ENCODE results near the gene EXOC3L1. TPM values are rescaled to one million over a fixed set of nuclear protein-coding genes. Genes with fewer than 3 reads are reported as not detected.

Gene EXOC3L1
- total RNA-seq, 1 donor from 2014 or later: 0.45 TPM

DNA sequence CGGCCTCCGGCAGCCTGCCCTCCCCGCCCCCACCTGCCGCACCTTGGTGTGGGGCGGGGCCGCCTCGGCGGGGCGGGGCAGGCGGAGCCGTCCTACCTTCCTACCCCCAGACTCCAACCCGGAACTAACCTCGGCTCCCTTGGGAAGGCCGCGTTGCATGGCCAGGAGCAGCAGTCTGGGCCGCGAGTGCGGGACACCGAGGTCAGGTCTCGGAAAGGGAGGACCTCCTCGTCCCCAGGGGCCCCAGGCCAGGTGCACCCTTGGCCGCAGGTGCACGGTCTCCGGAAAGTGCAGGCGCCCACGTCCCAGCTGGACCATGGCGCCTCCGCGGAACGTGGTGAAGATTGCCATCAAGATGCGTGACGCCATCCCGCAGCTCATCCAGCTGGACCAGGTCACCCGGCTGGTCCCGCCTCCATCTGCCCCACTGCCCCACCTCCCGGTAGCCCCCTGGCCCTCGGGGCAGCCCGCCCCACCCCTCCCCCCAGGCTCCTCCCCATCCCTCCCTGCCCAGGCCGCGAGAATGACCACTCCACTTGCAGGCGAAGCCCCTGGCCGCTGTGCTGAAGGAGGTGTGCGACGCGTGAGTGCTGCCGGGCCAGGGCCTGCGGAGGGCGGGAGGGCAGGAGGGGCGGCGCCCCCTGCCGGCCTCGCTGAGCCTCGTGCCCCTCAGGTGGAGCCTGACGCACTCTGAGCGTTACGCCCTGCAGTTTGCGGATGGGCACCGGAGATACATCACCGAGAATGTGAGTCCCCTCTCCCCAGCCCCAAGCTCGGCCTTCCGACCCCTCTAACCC is 9.3 kb upstream of the EXOC3L1 start, which contains the start of gene ELMO3:
TSS of gene ELMO3 (plus strand) at position 121 of the 797 bp plus-strand sequence. CDS start at position 317, 196 bp downstream.
- no peak within 1 kb of the TSS for H3K4me2 ChIP-seq (ENCODE audit: low read length)
- FAIRE-seq (no peak), DNase-seq (ENCODE audit: low read depth) (no peak)
- H3K4me1 Mint-ChIP-seq (ENCODE audit: low read depth, unreplicated experiment): peaks cover 3% of the 10 kb centered on the region
- peaks cover under 1% of the 10 kb centered on the region for H3K4me1 ChIP-seq (ENCODE audit: insufficient read depth, low read length)
- no peak within 1 kb of the TSS for H3K4me3 ChIP-seq (ENCODE audit: insufficient read depth, low read depth, low read length)
- peaks cover 29% of the 10 kb centered on the region for H3K36me3 ChIP-seq (ENCODE audit: insufficient read depth, low read length)
- H2AFZ ChIP-seq (ENCODE audit: low read depth, low read length): no peak within 1 kb of the TSS
- peaks cover 18% of the 10 kb centered on the region for H3K36me3 Mint-ChIP-seq (ENCODE audit: low read depth, unreplicated experiment)
- TF ChIP-seq CTCF (IDR thresholded peaks at IDR 0.05; ENCODE audit: insufficient read depth, low read depth, low read length) (no peak), EZH2 (IDR thresholded peaks at IDR 0.05; ENCODE audit: insufficient read depth, low read length) (no peak)
- peak within 1 kb of the TSS; percentile 42 for H3K4me3 Mint-ChIP-seq (ENCODE audit: unreplicated experiment)
- no peak within 1 kb of the TSS for H3K27ac ChIP-seq (ENCODE audit: low read depth, low read length)
- peaks cover 18% of the 10 kb centered on the region for H3K79me2 ChIP-seq (ENCODE audit: insufficient read depth, low read length)
- no peaks in the 10 kb centered on the region for H3K9me3 Mint-ChIP-seq (ENCODE audit: unreplicated experiment)
- H4K20me1 ChIP-seq (ENCODE audit: insufficient read depth, low read length): peaks cover 47% of the 10 kb centered on the region
- no peaks in the 10 kb centered on the region for H3K27me3 Mint-ChIP-seq (ENCODE audit: low read depth, unreplicated experiment)
- H3K27me3 ChIP-seq (ENCODE audit: insufficient read depth, low read length): no peaks in the 10 kb centered on the region
- H3K9me3 ChIP-seq (ENCODE audit: insufficient read depth, low read depth, low read length): no peaks in the 10 kb centered on the region
- peak within 1 kb of the TSS; percentile 53 for H3K27ac Mint-ChIP-seq (ENCODE audit: unreplicated experiment)
- H3K9ac ChIP-seq (ENCODE audit: low read length): no peak within 1 kb of the TSS

GRCh38 chr16:67198238-67198734 is 8.3 kb upstream of the EXOC3L1 start:
- H3K4me3 Mint-ChIP-seq (ENCODE audit: unreplicated experiment): no peak overlapping the region
- H3K9me3 Mint-ChIP-seq (ENCODE audit: unreplicated experiment): no peaks in the 10 kb centered on the region

More at GRCh38 chr16:67198238-67198734, 8.3 kb upstream of the EXOC3L1 start:
- H4K20me1 ChIP-seq (ENCODE audit: insufficient read depth, low read length): peaks cover 57% of the 10 kb centered on the region
- no peak overlapping the region for H3K4me2 ChIP-seq (ENCODE audit: low read length)
- no peak for TF ChIP-seq EZH2 (IDR thresholded peaks at IDR 0.05; ENCODE audit: insufficient read depth, low read length)
- peak; percentile 50 for TF ChIP-seq CTCF (IDR thresholded peaks at IDR 0.05; ENCODE audit: insufficient read depth, low read depth, low read length)
- H3K27me3 Mint-ChIP-seq (ENCODE audit: low read depth, unreplicated experiment): no peaks in the 10 kb centered on the region
- H3K9ac ChIP-seq (ENCODE audit: low read length): no peak overlapping the region
- peaks cover 9% of the 10 kb centered on the region for H3K4me1 Mint-ChIP-seq (ENCODE audit: low read depth, unreplicated experiment)
- no peaks in the 10 kb centered on the region for H3K27me3 ChIP-seq (ENCODE audit: insufficient read depth, low read length)
- H3K27ac Mint-ChIP-seq (ENCODE audit: unreplicated experiment): peak overlapping the region; percentile 53
- no peak overlapping the region for H2AFZ ChIP-seq (ENCODE audit: low read depth, low read length)
- no peak overlapping the region for H3K4me3 ChIP-seq (ENCODE audit: insufficient read depth, low read depth, low read length)
- DNase-seq (ENCODE audit: low read depth) (no peak), FAIRE-seq (no peak)
- peaks cover 35% of the 10 kb centered on the region for H3K36me3 ChIP-seq (ENCODE audit: insufficient read depth, low read length)
- no peak overlapping the region for H3K27ac ChIP-seq (ENCODE audit: low read depth, low read length)
- H3K36me3 Mint-ChIP-seq (ENCODE audit: low read depth, unreplicated experiment): peaks cover 22% of the 10 kb centered on the region
- peaks cover 27% of the 10 kb centered on the region for H3K79me2 ChIP-seq (ENCODE audit: insufficient read depth, low read length)
- no peaks in the 10 kb centered on the region for H3K9me3 ChIP-seq (ENCODE audit: insufficient read depth, low read depth, low read length)
- peaks cover 9% of the 10 kb centered on the region for H3K4me1 ChIP-seq (ENCODE audit: insufficient read depth, low read length)

Measured in astrocyte (in vitro differentiated cells and primary cell).